ENCODE data around the gene P3H1.

DNA sequence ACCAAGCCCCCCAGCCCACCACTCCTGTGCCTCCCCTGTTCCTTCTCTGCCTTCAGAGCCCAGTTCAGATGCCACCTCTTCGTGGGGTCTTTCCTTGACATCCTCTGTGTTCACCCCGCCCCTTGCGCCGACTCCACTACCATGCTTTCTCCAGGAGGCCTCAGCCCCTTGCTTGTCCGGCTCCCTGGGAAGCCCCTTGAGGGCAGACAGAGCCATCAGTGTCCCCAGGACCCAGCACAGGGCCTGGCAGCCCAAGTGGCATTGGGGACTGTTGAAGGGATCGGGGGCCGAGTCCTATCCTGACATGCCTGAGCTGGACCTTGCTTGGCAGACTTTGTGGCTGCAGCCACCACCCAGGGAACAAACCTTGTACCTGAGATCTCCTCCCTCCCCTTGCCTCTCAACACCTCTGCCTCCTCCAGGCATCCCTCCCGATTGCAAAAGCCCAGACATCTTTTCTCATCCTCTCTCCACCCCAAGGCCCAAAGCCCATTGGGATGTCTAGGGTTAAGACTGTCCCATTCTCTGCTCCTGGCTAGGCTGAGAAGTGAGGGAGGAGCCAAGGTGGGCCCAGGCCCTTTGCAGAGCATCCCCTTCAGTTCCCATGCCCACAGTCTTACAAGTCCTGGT, 30.1 kb downstream of the P3H1 start:
- TF ChIP-seq, protein P1, sequence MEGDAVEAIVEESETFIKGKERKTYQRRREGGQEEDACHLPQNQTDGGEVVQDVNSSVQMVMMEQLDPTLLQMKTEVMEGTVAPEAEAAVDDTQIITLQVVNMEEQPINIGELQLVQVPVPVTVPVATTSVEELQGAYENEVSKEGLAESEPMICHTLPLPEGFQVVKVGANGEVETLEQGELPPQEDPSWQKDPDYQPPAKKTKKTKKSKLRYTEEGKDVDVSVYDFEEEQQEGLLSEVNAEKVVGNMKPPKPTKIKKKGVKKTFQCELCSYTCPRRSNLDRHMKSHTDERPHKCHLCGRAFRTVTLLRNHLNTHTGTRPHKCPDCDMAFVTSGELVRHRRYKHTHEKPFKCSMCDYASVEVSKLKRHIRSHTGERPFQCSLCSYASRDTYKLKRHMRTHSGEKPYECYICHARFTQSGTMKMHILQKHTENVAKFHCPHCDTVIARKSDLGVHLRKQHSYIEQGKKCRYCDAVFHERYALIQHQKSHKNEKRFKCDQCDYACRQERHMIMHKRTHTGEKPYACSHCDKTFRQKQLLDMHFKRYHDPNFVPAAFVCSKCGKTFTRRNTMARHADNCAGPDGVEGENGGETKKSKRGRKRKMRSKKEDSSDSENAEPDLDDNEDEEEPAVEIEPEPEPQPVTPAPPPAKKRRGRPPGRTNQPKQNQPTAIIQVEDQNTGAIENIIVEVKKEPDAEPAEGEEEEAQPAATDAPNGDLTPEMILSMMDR (IDR thresholded peaks at IDR 0.05), result no peak
- no peak for TF ChIP-seq EP300 (IDR thresholded peaks at IDR 0.05)

Measured in ovary (tissue), 3 donors.